HCT116 (cell line): ENCODE measurements around the gene RMND1. TPM values are rescaled to one million over a fixed set of nuclear protein-coding genes. Genes with fewer than 3 reads are reported as not detected.

ENCODE experiments used
- ATAC-seq: fragments of 200-7000 bp; cut with Tn5 transposase; 2 replicates; pipeline ENCODE4 v1.9.1; 2020; ENCODE audit warnings: mild to moderate bottlenecking, moderate library complexity
- BruUV-seq: library from RNA; stranded (reverse); fragments of 400-500 nt; replicated peaks from 2 replicates; lab custom pipeline; 2021; lab: Mats Ljungman, UMichigan
- CTCF ChIA-PET: fragments of 300-600 bp; sonication (Branson Sonifier 250); formaldehyde crosslinking; loops from one replicate; lab custom pipeline; 2021; ENCODE audit warnings: antibody characterized with exemption; lab: Charles Lee
- POLR2A ChIA-PET: fragments of 300-600, 350-600 bp; sonication (Branson Sonifier 250); formaldehyde crosslinking; loops from one replicate; lab custom pipeline; 2021; ENCODE audit warnings: antibody characterized with exemption; lab: Charles Lee
- RAD21 ChIA-PET, 2 experiments: fragments of 300-600 bp; sonication (Branson Sonifier 250); formaldehyde crosslinking; loops; one replicate each; lab custom pipeline; 2023; ENCODE audit warnings: low total read pairs in 2 of 2; ENCODE audit not compliant: uncharacterized antibody in 2 of 2, unreplicated experiment in 2 of 2, low non-redundant PET in 1 of 2; lab: Charles Lee
- DNase-seq: peaks from one replicate; pipeline ENCODE4 v3.0.0-alpha.2; 2010; ENCODE audit warnings: low read depth, low spot score
- H2AFZ ChIP-seq: fragments of 200-600 bp; shearing (Covaris generic), sonication (generic); 2 replicates; pipeline ENCODE4 v1.6.1; 2017; ENCODE audit warnings: low read depth, mixed run types, mixed read lengths, antibody characterized with exemption, low read length; ENCODE audit not compliant: poor library complexity, severe bottlenecking
- H3K27ac ChIP-seq: 2 replicates; pipeline ENCODE4 v1.5.1; 2012; ENCODE audit warnings: low read depth, low read length
- H3K27me3 ChIP-seq: fragments of 200-600 bp; sonication (generic); 2 replicates; pipeline ENCODE4 v1.6.1; 2016; ENCODE audit warnings: mixed run types, low read length, mixed read lengths; ENCODE audit not compliant: insufficient read depth
- H3K36me3 ChIP-seq, 2 experiments: fragments of 200-500 bp in 1 of 2; fragments of 200-600 bp in 1 of 2; sonication (Bioruptor generic) in 1 of 2; sonication (generic) in 1 of 2; 2 replicates each; pipeline versions ENCODE4 v1.5.1 to v1.6.1; 2014 to 2016; ENCODE audit warnings: low read length in 2 of 2, inconsistent platforms in 1 of 2, mixed read lengths in 1 of 2, mixed run types in 1 of 2; ENCODE audit not compliant: insufficient read depth in 2 of 2, control insufficient read depth in 1 of 2
- H3K4me1 ChIP-seq, 2 experiments: fragments of 200-600 bp in 1 of 2; sonication (generic) in 1 of 2; 2 replicates each; pipeline versions ENCODE4 v1.5.1 to v1.6.1; 2012 to 2017; ENCODE audit warnings: low read length in 2 of 2, inconsistent platforms in 1 of 2, mild to moderate bottlenecking in 1 of 2, mixed read lengths in 1 of 2, mixed run types in 1 of 2, moderate library complexity in 1 of 2; ENCODE audit not compliant: insufficient read depth in 2 of 2, control insufficient read depth in 1 of 2
- H3K4me2 ChIP-seq: fragments of 200-600 bp; sonication (generic); 2 replicates; pipeline ENCODE4 v1.6.1; 2017; ENCODE audit warnings: mixed run types, low read length, mixed read lengths
- H3K4me3 ChIP-seq, 2 experiments: fragments of 200-600 bp in 1 of 2; sonication (generic) in 1 of 2; replicated peaks in 1 of 2; 2 replicates each; pipeline ENCODE4 v1.5.1; 2011 to 2016; ENCODE audit warnings: low read length in 2 of 2, control low read depth in 1 of 2, low read depth in 1 of 2, mild to moderate bottlenecking in 1 of 2, mixed read lengths in 1 of 2, mixed run types in 1 of 2
- H3K79me2 ChIP-seq: fragments of 200-600 bp; sonication (generic); 2 replicates; pipeline ENCODE4 v1.6.1; 2017; ENCODE audit warnings: mild to moderate bottlenecking, mixed run types, low read length, moderate library complexity, mixed read lengths; ENCODE audit not compliant: insufficient read depth
- H3K9ac ChIP-seq: fragments of 200-600 bp; sonication (generic); 2 replicates; pipeline ENCODE4 v1.6.1; 2016; ENCODE audit warnings: low read length, mixed read lengths
- H3K9me2 ChIP-seq: fragments of 200-600 bp; sonication (generic), shearing (Covaris generic); 2 replicates; pipeline ENCODE4 v1.6.1; 2017; ENCODE audit warnings: mixed run types, mild to moderate bottlenecking, moderate library complexity; ENCODE audit not compliant: insufficient read depth
- H3K9me3 ChIP-seq, 2 experiments: fragments of 200-500 bp in 1 of 2; fragments of 200-600 bp in 1 of 2; sonication (Bioruptor generic) in 1 of 2; sonication (generic) in 1 of 2; 2 replicates each; pipeline ENCODE4 v1.6.1; 2014 to 2017; ENCODE audit warnings: low read length in 2 of 2, mixed read lengths in 2 of 2, inconsistent platforms in 1 of 2, low read depth in 1 of 2, mild to moderate bottlenecking in 1 of 2, mixed run types in 1 of 2, moderate library complexity in 1 of 2; ENCODE audit not compliant: control insufficient read depth in 1 of 2, insufficient read depth in 1 of 2
- H4K20me1 ChIP-seq: fragments of 200-600 bp; sonication (generic), shearing (Covaris generic); 2 replicates; pipeline ENCODE4 v1.6.1; 2017; ENCODE audit warnings: mixed run types, mild to moderate bottlenecking, moderate library complexity; ENCODE audit not compliant: insufficient read depth
- CBX3 ChIP-seq: IDR thresholded peaks from 2 replicates; pipeline ENCODE4 v1.6.1; 2012; ENCODE audit warnings: low read depth
- CEBPB ChIP-seq: IDR thresholded peaks from 2 replicates; pipeline ENCODE4 v1.6.1; 2012; ENCODE audit warnings: low read depth
- EGR1 ChIP-seq: IDR thresholded peaks from 2 replicates; pipeline ENCODE4 v1.6.1; 2012; ENCODE audit warnings: low read depth
- ELF1 ChIP-seq: IDR thresholded peaks from 2 replicates; pipeline ENCODE4 v1.6.1; 2012; ENCODE audit warnings: low read depth, borderline replicate concordance
- EZH2 ChIP-seq: fragments of 200-600 bp; sonication (generic); IDR thresholded peaks from 2 replicates; pipeline ENCODE4 v1.6.1; 2017; ENCODE audit warnings: antibody characterized with exemption, mixed run types
- EZH2phosphoT487 ChIP-seq: fragments of 200-600 bp; IDR thresholded peaks from 2 replicates; pipeline ENCODE4 v1.6.1; 2018; ENCODE audit warnings: antibody characterized with exemption, borderline replicate concordance
- FOSL1 ChIP-seq: IDR thresholded peaks from 2 replicates; pipeline ENCODE4 v1.6.1; 2012; ENCODE audit warnings: low read depth
- JUND ChIP-seq: IDR thresholded peaks from 2 replicates; pipeline ENCODE4 v1.6.1; 2012
- POLR2A ChIP-seq: IDR thresholded peaks from 2 replicates; pipeline ENCODE4 v1.7.0; 2011; ENCODE audit warnings: borderline replicate concordance; ENCODE audit not compliant: insufficient read depth, insufficient read length; ENCODE audit errors: extremely low read depth
- RAD21 ChIP-seq: IDR thresholded peaks from 2 replicates; pipeline ENCODE4 v1.6.1; 2012; ENCODE audit warnings: low read depth, mild to moderate bottlenecking
- SP1 ChIP-seq: IDR thresholded peaks from 2 replicates; pipeline ENCODE4 v1.6.1; 2012; ENCODE audit warnings: low read depth
- SRF ChIP-seq: IDR thresholded peaks from 2 replicates; pipeline ENCODE4 v1.6.1; 2012; ENCODE audit warnings: low read depth
- YY1 ChIP-seq: IDR thresholded peaks from 2 replicates; pipeline ENCODE4 v1.6.1; 2011; ENCODE audit warnings: low read length, low read depth, moderate library complexity, mild to moderate bottlenecking; ENCODE audit not compliant: insufficient replicate concordance; ENCODE audit errors: extremely low read depth
- ZFX ChIP-seq: fragments of 450-650 bp; IDR thresholded peaks from 2 replicates; pipeline ENCODE4 v1.6.1; 2017
- ZNF274 ChIP-seq: fragments of 200-500 bp; sonication (Bioruptor generic); IDR thresholded peaks from 2 replicates; pipeline ENCODE4 v1.6.1; 2014; ENCODE audit warnings: mild to moderate bottlenecking, low read depth, low read length, inconsistent platforms
- intact Hi-C: fragments of 100-400 bp; cut with micrococcal nuclease; formaldehyde crosslinking; loops from 2 replicates; pipeline ENCODE4 v1.10.0; 2022
- total RNA-seq: library from RNA; stranded (reverse); gene quantifications from one replicate; pipeline ENCODE4 v1.2.1, GENCODE V29; 2021; ENCODE audit not compliant: unreplicated experiment
- TF ChIP-seq, protein P1 (sequence below): IDR thresholded peaks from 2 replicates; pipeline ENCODE4 v1.6.1; 2012; ENCODE audit warnings: low read depth
- TF ChIP-seq, protein P2 (sequence below): IDR thresholded peaks from 2 replicates; pipeline ENCODE4 v1.6.1; 2012
- TF ChIP-seq, protein P3 (sequence below), 3 experiments: fragments of 200-600 bp in 1 of 3; sonication (generic) in 1 of 3; IDR thresholded peaks in 2 of 3; conservative IDR thresholded peaks in 1 of 3; 2 replicates each; pipeline ENCODE4 v1.5.1; 2012 to 2017; ENCODE audit warnings: low read depth in 2 of 3, low read length in 2 of 3, antibody characterized with exemption in 1 of 3, borderline replicate concordance in 1 of 3, control low read depth in 1 of 3, mild to moderate bottlenecking in 1 of 3, mixed read lengths in 1 of 3, mixed run types in 1 of 3, moderate library complexity in 1 of 3; ENCODE audit not compliant: insufficient read depth in 1 of 3
- TF ChIP-seq, protein P4 (sequence below): IDR thresholded peaks from 2 replicates; pipeline ENCODE4 v1.6.1; 2011; ENCODE audit warnings: mild to moderate bottlenecking, low read length, moderate library complexity; ENCODE audit not compliant: insufficient replicate concordance; ENCODE audit errors: extremely low read depth
- TF ChIP-seq, protein P5 (sequence below): IDR thresholded peaks from 2 replicates; pipeline ENCODE4 v1.6.1; 2012

The RMND1 gene
- total RNA-seq, 1 experiment from 2014 or later: 28.0 TPM

DNA sequence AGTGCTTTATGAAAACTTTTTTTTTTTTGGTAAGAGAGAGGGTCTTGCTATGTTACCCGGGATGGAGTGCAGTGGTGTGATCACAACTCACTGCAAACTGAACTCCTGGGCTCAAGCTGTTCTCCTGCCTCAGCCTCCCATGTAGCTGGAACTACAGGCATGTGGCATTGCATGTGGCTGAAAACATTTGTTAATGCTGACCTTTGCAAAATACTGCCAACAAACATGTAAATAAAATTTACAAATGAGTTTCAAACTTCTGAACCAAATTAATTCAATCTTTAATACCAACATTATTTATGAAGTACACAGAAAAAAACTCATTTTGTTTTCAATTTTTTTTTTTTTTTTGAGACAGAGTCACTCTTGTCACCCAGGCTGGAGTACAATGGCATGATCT, 34.4 kb downstream of the RMND1 start:
- ChIA-PET POLR2A (no interaction called here), CTCF (no interaction called here), RAD21 (no interaction called here)
- H3K9me3 ChIP-seq: no peaks in the 10 kb centered on the region
- H2AFZ ChIP-seq: no peak overlapping the region
- H3K4me2 ChIP-seq: no peak overlapping the region
- no peaks in the 10 kb centered on the region for H3K9me2 ChIP-seq
- peaks cover 18 to 22% of the 10 kb centered on the region in 2 experiments; a peak in 3 of 4 replicates for H3K36me3 ChIP-seq
- no peak overlapping the region for H3K27ac ChIP-seq
- H3K9ac ChIP-seq: no peak overlapping the region
- intact Hi-C loops: no loop called here
- ATAC-seq (no peak), DNase-seq (no peak)
- H3K4me1 ChIP-seq: no peaks in the 10 kb centered on the region
- BruUV-seq: no TSS peak
- TF ChIP-seq POLR2A: no peak
- TF ChIP-seq, protein P1, sequence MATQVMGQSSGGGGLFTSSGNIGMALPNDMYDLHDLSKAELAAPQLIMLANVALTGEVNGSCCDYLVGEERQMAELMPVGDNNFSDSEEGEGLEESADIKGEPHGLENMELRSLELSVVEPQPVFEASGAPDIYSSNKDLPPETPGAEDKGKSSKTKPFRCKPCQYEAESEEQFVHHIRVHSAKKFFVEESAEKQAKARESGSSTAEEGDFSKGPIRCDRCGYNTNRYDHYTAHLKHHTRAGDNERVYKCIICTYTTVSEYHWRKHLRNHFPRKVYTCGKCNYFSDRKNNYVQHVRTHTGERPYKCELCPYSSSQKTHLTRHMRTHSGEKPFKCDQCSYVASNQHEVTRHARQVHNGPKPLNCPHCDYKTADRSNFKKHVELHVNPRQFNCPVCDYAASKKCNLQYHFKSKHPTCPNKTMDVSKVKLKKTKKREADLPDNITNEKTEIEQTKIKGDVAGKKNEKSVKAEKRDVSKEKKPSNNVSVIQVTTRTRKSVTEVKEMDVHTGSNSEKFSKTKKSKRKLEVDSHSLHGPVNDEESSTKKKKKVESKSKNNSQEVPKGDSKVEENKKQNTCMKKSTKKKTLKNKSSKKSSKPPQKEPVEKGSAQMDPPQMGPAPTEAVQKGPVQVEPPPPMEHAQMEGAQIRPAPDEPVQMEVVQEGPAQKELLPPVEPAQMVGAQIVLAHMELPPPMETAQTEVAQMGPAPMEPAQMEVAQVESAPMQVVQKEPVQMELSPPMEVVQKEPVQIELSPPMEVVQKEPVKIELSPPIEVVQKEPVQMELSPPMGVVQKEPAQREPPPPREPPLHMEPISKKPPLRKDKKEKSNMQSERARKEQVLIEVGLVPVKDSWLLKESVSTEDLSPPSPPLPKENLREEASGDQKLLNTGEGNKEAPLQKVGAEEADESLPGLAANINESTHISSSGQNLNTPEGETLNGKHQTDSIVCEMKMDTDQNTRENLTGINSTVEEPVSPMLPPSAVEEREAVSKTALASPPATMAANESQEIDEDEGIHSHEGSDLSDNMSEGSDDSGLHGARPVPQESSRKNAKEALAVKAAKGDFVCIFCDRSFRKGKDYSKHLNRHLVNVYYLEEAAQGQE: no peak
- TF ChIP-seq CEBPB: no peak
- no peak for TF ChIP-seq FOSL1
- TF ChIP-seq EGR1: no peak
- TF ChIP-seq YY1: no peak
- no peak for TF ChIP-seq EZH2phosphoT487
- TF ChIP-seq ELF1: no peak
- TF ChIP-seq ZNF274: no peak
- TF ChIP-seq, protein P2, sequence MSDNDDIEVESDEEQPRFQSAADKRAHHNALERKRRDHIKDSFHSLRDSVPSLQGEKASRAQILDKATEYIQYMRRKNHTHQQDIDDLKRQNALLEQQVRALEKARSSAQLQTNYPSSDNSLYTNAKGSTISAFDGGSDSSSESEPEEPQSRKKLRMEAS: no peak
- TF ChIP-seq, protein P3, sequence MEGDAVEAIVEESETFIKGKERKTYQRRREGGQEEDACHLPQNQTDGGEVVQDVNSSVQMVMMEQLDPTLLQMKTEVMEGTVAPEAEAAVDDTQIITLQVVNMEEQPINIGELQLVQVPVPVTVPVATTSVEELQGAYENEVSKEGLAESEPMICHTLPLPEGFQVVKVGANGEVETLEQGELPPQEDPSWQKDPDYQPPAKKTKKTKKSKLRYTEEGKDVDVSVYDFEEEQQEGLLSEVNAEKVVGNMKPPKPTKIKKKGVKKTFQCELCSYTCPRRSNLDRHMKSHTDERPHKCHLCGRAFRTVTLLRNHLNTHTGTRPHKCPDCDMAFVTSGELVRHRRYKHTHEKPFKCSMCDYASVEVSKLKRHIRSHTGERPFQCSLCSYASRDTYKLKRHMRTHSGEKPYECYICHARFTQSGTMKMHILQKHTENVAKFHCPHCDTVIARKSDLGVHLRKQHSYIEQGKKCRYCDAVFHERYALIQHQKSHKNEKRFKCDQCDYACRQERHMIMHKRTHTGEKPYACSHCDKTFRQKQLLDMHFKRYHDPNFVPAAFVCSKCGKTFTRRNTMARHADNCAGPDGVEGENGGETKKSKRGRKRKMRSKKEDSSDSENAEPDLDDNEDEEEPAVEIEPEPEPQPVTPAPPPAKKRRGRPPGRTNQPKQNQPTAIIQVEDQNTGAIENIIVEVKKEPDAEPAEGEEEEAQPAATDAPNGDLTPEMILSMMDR (IDR thresholded peaks at IDR 0.05 in 2 of 3, conservative IDR thresholded peaks at IDR 0.05 in 1 of 3; ENCODE audit: borderline replicate concordance in 1 of 3, insufficient read depth in 1 of 3, low read depth in 2 of 3, low read length in 2 of 3): no peak
- TF ChIP-seq, protein P4, sequence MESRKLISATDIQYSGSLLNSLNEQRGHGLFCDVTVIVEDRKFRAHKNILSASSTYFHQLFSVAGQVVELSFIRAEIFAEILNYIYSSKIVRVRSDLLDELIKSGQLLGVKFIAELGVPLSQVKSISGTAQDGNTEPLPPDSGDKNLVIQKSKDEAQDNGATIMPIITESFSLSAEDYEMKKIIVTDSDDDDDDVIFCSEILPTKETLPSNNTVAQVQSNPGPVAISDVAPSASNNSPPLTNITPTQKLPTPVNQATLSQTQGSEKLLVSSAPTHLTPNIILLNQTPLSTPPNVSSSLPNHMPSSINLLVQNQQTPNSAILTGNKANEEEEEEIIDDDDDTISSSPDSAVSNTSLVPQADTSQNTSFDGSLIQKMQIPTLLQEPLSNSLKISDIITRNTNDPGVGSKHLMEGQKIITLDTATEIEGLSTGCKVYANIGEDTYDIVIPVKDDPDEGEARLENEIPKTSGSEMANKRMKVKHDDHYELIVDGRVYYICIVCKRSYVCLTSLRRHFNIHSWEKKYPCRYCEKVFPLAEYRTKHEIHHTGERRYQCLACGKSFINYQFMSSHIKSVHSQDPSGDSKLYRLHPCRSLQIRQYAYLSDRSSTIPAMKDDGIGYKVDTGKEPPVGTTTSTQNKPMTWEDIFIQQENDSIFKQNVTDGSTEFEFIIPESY: no peak
- no peak for TF ChIP-seq CBX3
- TF ChIP-seq, protein P5, sequence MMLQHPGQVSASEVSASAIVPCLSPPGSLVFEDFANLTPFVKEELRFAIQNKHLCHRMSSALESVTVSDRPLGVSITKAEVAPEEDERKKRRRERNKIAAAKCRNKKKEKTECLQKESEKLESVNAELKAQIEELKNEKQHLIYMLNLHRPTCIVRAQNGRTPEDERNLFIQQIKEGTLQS: no peak
- TF ChIP-seq ZFX: no peak
- TF ChIP-seq SP1: no peak
- no peak for TF ChIP-seq SRF
- no peak for TF ChIP-seq EZH2
- TF ChIP-seq RAD21: no peak
- TF ChIP-seq JUND: no peak
- H3K4me3 ChIP-seq: no peak overlapping the region
- no peaks in the 10 kb centered on the region for H3K27me3 ChIP-seq
- no peaks in the 10 kb centered on the region for H3K79me2 ChIP-seq
- no peaks in the 10 kb centered on the region for H4K20me1 ChIP-seq
